GM18526 (cell line): ENCODE data around the gene AP2M1.

Experiments
- POLR2A ChIP-seq: IDR thresholded peaks from 3 replicates; pipeline ENCODE4 v1.6.1; 2011; ENCODE audit not compliant: insufficient read length; ENCODE audit errors: extremely low read depth

Gene AP2M1

GRCh38 chr3:184188080-184188479 lies 13.4 kb downstream of the AP2M1 start:
- TF ChIP-seq POLR2A, result no peak

GRCh38 chr3:184189421-184189820 lies 14.8 kb downstream of the AP2M1 start:
- TF ChIP-seq POLR2A, result no peak

GRCh38 chr3:184192889-184193288 lies 18.2 kb downstream of the AP2M1 start:
- TF ChIP-seq POLR2A, result no peak

DNA sequence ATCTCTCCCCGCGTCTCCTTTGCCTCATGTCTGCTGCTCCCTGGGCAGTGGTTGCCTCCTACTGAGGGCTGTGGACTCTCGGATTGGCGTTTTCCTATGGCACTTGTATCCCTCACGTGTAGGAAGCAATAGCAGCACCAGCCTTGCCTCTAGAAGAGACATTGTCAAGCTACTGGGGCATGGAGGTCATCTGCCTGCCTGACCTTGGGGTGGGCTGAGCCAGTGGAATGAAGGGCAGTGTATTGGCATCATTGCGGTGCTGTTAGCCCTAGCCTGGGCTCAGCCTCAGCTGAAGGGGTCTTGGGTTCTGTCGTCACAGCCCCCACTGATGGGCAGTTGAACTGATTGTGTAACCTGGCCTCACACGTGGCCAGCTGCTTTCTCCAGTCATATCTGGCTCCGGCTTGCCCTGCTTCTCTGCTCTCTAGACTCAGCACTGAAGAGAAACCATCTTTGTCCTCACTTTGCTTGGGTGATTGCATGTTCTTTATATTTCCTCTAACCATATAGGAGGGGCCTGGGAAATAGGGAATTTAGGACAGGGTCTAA lies 19.4 kb downstream of the AP2M1 start:
- no peak for TF ChIP-seq POLR2A

DNA sequence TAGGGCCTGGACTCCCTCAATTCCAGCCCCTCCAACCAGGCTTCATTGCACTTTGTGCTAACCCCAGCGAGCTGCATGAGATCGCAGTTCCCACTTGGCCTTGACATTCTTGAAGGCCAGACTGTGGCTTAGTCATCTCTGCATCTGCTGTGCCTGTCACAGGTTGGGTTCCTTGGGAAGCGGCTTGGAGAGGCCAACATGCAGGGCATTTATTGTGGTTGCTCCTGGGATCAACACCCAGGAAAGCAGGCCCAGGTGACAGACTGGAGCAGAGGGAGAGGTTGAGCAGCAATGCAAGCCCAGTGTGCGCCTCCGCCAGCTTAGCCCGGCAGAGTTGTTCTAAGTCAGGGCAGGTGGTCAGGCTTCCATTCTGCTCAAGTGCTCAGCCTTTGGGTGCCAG lies 21.9 kb downstream of the AP2M1 start:
- TF ChIP-seq POLR2A, result no peak

DNA sequence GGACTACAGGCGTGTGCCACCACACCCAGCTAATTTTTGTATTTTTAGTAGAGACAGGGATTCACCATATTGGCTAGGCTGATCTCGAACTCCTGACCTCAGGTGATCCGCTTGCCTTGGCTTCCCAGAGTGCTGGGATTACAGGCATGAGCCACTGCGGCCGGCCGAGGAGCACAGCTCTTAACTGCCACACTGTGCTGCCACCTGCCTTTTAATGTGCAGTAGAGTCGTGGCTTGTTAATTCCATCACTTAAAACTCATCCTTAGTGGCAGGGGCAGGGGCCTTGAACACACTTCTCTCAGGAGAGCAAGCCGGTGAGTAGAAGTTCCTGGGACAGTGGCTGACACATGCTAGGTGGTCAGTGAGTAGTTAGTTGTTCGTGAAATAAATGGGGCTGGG lies 23.9 kb downstream of the AP2M1 start:
- TF ChIP-seq POLR2A, result no peak

- TF ChIP-seq POLR2A, result no peak
These were observed 26.2 kb downstream of the AP2M1 start for GRCh38 chr3:184200825-184201224.

DNA sequence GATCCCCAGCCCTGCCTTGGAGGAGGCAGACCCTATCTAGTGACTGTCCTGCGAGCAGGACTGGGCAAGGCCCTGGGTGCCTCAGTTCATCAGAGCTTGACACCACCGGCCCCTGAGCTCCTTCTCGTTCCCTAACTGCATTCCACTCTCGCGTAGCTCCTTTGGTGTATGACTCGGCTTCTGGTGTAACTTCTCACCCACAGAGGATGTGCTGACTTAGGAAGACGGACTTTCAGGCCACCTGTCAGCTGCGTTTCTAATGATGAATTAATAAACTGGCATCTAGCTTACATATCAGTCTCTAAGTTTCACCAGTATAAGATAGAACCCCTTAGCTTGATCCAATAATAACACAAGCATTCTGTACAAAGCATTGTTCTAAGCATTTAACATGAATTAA lies 28.9 kb downstream of the AP2M1 start:
- no peak for TF ChIP-seq POLR2A

DNA sequence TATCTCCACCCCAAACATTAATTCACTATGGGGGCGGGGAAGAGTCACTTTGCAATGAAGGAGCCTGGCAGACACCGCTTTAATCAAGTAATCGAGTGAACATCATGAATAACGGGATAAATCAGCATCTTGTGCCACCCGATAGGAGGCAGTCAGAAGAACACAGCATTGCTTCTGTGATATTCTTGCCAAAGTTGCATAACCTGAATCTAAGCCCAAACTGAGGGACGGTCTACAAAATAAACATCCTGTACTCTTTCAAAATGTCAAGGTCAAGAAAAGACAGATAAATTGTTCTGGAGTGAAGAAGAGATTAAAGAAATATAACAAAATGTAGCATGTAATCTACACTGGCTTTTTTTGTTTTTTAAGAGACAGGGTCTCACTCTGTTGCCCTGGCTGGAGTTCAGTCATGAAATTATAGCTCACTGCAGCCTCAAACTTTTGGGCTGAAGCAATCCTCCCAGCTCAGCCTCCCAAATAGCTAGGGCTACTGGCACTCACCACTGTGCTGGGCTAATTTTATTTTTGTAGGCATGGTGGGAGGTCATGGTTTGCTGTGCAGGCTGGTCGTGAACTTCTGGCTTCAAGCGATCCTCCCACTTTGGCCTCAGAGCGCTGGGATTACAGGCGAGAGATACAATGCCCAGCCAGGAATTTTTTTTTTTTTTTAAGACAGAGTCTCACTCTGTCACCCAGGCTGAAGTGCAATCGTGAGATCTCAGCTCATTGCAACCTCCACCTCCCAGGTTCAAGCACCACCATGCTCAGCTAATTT lies 34.7 kb downstream of the AP2M1 start:
- TF ChIP-seq POLR2A, result no peak

- no peak for TF ChIP-seq POLR2A
These were observed 36.6 kb downstream of the AP2M1 start for GRCh38 chr3:184211297-184211696.

- TF ChIP-seq POLR2A, result no peak
These were observed 37.1 kb downstream of the AP2M1 start for GRCh38 chr3:184211718-184212117.

GRCh38 chr3:184218814-184219213 lies 44.2 kb downstream of the AP2M1 start:
- TF ChIP-seq POLR2A, result no peak

- no peak for TF ChIP-seq POLR2A
These were observed 47.9 kb downstream of the AP2M1 start for GRCh38 chr3:184222521-184222920.

DNA sequence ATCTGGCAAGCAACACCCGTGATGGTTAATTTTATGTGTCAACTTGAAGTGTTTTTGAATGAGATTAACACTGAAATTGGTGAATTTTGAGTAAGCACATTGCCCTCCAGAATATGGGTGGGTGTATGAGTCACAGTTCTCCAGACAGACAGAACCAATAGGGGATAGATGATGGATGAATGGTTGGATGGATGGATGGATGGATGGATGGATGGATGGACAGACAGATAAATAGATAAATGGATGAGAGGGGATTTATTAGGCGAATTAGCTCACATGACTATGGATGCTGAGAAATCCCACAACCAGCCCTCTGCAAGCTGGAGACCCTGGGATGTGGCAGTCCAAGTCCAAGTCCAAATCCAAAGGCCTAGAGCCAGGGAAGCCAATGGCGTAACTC lies 49.3 kb downstream of the AP2M1 start:
- TF ChIP-seq POLR2A, result no peak

- no peak for TF ChIP-seq POLR2A
These were observed 52.9 kb downstream of the AP2M1 start for GRCh38 chr3:184227481-184227935.

DNA sequence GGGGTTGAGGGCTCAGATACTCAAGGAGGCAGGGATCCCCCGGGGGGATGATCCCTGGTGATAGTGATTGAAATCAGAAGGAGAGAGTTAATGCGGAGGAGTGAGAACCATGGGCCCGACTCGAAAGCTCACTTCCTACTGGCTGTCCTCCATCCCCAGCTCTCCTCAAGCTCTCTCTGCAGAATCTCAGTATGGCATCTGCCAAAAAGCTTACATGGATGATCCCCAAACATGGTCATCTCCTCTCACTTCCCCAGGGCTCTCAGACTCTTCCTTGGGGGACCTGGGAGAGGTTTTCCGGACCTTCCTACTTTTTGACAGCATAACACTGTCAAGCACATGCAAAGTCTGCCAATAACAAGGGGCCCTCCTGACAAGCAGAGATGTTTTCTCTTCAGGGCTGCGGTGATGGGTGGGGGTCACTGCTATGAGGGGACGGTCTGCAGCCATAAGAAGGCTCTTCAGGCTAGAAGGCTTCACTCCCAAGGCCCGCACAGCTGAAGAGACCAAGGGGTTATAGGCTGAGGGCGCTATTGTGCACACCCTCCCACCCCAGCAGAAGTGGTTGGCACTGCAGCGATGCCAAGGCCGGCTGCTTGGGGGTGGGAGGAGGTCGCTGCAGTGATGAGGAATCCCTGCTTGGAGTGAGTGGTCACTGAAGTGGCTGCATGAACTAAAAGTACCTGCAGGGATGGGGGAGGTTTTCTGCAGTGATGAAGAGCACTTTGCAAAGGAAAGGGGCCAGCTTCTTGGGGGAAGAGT lies 53.9 kb downstream of the AP2M1 start:
- no peak for TF ChIP-seq POLR2A
